GM20000 (cell line): ENCODE results near the gene PPP2R2D.
"Not testable (repeated sequence)": the region's sequence is repeated elsewhere in the genome, so short reads cannot be mapped to it uniquely, and the experiment has no call there.

ENCODE experiments used
- DNase-seq: peaks from one replicate; pipeline ENCODE4 v3.0.0; 2012; ENCODE audit warnings: low spot score
- TF ChIP-seq, protein P1 (sequence below): IDR thresholded peaks from 2 replicates; pipeline ENCODE4 v1.5.1; 2012; ENCODE audit warnings: mild to moderate bottlenecking, control low read depth; ENCODE audit errors: extremely low read depth, missing control alignments

PPP2R2D gene

DNA sequence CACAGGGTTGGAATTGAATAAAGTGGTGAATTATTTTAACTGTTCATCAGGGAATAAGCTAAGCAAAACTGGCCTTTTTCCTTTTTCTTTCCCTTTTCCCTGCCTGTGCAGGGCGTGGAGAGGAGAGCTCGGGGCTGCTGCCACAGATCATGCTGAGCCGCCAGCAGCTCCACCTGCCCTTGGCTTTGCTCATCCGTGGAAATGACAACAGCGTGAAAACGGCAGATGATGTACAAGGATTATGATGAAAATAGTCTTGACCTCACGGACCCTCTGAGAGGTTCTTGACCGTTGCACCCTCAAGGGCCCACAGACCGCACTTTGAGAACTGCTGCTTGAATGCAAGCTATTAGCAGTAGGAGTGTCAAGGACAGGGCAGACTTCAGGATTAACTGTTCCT, 10.6 kb downstream of the PPP2R2D start:
- TF ChIP-seq, protein P1, sequence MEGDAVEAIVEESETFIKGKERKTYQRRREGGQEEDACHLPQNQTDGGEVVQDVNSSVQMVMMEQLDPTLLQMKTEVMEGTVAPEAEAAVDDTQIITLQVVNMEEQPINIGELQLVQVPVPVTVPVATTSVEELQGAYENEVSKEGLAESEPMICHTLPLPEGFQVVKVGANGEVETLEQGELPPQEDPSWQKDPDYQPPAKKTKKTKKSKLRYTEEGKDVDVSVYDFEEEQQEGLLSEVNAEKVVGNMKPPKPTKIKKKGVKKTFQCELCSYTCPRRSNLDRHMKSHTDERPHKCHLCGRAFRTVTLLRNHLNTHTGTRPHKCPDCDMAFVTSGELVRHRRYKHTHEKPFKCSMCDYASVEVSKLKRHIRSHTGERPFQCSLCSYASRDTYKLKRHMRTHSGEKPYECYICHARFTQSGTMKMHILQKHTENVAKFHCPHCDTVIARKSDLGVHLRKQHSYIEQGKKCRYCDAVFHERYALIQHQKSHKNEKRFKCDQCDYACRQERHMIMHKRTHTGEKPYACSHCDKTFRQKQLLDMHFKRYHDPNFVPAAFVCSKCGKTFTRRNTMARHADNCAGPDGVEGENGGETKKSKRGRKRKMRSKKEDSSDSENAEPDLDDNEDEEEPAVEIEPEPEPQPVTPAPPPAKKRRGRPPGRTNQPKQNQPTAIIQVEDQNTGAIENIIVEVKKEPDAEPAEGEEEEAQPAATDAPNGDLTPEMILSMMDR = no peak
- DNase-seq = no peak

DNA sequence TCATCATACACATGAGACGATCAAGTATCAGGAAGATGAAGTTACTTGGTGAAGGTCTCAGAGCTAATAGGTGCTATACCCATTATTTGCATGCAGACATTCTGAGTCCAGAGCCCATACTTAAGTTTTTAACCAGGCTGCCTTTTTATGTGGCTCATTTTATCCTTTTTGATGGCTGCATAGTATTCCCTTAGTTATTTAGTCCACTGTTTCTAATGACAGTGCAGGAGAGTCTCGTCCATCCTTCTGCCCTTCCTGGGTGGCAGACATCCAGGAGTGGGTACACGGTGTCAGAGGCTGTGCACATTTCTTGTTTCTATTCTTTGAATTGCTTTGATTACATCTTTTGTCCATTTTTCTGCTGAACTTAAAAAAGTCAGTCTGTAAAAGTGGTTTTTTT, 11.8 kb downstream of the PPP2R2D start:
- DNase-seq = no peak
- TF ChIP-seq, protein P1 = no peak

DNA sequence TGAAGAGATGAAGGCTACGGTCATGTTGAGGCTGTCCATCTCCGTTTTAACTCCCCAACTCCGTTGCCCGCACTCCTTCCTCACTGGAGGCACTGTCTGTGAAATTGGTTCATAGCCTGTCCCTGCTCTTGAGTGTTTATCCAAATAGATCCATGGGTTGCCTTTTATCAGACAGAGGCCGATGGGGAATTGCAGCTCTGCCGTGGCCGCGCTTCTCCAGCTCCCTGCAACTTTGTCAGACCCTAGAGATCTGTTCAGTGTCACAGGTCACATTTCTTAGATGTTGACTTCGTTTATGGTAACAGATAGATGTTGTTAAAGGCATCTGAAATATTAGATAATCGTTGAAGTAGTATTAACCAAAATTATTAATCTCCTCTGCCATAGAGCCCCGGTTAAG, 14.7 kb downstream of the PPP2R2D start:
- TF ChIP-seq, protein P1 = no peak
- no peak for DNase-seq

DNA sequence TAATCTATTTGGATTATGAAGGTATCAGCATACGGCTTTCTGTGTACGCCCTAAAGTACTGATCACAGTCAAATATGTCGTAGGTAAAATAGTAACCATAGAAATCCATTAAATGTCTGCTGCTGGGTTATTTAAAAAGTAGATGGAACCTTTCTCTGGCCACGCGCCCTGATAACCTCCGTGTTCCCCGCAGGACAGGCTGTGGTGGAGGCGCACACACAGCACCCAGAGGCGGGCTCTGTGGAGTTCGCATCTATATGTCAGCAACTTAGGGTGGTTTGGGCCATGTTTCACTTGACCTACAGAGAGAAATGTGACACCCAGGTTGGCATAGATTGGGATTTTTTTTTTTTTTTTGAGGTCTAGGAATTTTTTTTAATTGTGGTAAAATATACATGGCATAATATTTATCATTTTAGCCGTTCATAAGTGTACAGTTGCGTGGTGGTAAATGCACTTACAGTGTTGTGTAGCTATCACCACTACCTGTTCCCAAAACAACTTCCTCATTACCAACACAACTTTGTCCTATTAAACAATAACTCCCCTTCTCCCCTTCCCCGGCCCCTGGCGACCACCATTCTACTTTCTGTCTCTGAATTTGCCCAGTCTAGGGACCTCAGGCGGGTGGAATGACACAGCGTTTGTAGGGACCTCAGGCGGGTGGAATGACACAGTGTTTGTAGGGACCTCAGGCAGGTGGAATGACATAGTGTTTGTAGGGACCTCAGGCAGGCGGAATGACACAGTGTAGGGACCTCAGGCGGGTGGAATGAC, 15.4 kb downstream of the PPP2R2D start:
- DNase-seq = no peak

DNA sequence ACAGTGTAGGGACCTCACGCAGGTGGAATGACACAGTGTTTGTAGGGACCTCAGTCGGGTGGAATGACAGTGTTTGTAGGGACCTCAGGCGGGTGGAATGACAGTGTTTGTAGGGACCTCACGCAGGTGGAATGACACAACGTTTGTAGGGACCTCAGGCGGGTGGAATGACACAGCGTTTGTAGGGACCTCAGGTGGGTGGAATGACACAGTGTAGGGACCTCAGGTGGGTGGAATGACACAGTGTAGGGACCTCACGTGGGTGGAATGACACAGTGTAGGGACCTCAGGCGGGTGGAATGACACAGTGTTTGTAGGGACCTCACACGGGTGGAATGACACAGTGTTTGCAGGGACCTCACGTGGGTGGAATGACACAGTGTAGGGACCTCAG, 16.0 kb downstream of the PPP2R2D start:
- DNase-seq = not testable (repeated sequence)

More for the DNA sequence above, 15.4 kb downstream of the PPP2R2D start:
- TF ChIP-seq, protein P1 = no peak

DNA sequence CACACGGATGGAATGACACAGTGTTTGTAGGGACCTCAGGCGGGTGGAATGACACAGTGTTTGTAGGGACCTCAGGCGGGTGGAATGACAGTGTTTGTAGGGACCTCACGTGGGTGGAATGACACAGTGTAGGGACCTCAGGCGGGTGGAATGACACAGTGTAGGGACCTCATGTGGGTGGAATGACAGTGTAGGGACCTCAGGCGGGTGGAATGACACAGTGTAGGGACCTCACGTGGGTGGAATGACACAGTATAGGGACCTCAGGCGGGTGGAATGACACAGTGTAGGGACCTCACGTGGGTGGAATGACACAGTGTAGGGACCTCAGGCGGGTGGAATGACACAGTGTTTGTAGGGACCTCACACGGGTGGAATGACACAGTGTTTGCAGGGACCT, 16.7 kb downstream of the PPP2R2D start:
- not testable (repeated sequence) for DNase-seq

DNA sequence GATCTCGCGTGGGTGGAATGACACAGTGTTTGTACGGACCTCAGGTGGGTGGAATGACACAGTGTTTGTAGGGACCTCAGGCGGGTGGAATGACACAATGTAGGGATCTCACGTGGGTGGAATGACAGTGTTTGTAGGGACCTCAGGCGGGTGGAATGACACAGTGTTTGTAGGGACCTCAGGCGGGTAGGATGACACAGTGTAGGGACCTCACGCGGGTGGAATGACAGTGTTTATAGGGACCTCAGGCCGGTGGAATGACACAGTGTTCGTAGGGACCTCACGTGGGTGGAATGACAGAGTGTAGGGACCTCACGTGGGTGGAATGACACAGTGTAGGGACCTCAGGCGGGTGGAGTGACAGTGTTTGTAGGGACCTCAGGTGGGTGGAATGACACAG, 18.7 kb downstream of the PPP2R2D start:
- DNase-seq = not testable (repeated sequence)

DNA sequence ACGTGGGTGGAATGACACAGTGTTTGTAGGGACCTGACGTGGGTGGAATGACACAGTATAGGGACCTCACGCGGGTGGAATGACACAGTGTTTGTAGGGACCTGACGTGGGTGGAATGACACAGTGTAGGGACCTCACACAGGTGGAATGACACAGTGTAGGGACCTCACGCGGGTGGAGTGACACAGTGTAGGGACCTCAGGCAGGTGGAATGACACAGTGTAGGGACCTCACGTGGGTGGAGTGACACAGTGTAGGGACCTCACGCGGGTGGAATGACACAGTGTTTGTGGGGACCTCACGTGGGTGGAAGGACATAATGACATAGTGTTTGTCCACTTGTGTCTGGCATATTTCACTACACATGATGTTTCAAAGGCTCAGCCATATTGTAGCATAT, 19.3 kb downstream of the PPP2R2D start:
- TF ChIP-seq, protein P1 = no peak
- no peak for DNase-seq

DNA sequence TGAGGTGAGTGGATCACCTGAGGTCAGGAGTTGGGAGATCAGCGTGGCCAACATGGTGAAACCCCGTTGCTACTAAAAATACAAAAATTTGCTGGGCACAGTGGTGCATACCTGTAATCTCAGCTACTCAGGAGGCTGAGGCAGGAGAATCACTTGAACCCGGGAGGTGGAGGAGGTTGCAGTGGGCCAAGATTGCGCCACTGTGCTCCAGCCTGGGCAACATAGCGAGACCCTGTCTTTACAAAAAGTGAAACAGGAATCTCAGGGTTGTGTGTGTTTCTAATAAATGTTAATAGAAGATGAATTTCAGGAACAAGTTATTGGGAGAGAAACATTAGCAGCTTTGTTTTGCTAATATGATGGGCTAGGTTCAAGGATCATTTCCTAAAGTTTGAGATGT, 19.9 kb downstream of the PPP2R2D start:
- TF ChIP-seq, protein P1 = no peak
- no peak for DNase-seq
